Measurements from ENCODE around the gene HOXA13. TPM values are rescaled to one million over a fixed set of nuclear protein-coding genes. Genes with fewer than 3 reads are reported as not detected.

HOXA13 gene
- total RNA-seq, 3 donors from 2014 or later, result 28.0 to 54.3 (median 42.2) TPM

DNA sequence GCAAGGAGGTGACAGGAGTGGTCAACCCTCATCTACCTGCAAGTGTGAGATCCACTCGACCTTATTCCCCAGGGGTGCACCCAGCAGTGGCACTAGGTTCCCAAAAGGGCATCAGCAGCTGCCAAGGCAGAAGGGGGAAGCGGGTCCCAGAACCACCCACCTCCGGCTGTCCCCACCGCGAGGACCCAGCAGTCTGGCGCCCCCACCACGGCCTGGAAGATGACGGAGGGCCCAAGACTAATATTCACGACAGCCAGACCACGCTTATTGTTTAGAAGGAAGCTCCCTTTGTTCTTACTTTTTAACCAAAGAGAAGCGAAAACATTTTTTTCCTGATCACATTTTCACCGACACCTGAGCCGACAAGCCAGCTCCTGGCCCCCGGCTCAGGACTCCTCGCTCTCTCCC is 39.1 kb upstream of the HOXA13 start:
- no peaks in the 10 kb centered on the region for H3K9me3 ChIP-seq
- TF ChIP-seq, protein P1, sequence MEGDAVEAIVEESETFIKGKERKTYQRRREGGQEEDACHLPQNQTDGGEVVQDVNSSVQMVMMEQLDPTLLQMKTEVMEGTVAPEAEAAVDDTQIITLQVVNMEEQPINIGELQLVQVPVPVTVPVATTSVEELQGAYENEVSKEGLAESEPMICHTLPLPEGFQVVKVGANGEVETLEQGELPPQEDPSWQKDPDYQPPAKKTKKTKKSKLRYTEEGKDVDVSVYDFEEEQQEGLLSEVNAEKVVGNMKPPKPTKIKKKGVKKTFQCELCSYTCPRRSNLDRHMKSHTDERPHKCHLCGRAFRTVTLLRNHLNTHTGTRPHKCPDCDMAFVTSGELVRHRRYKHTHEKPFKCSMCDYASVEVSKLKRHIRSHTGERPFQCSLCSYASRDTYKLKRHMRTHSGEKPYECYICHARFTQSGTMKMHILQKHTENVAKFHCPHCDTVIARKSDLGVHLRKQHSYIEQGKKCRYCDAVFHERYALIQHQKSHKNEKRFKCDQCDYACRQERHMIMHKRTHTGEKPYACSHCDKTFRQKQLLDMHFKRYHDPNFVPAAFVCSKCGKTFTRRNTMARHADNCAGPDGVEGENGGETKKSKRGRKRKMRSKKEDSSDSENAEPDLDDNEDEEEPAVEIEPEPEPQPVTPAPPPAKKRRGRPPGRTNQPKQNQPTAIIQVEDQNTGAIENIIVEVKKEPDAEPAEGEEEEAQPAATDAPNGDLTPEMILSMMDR (IDR thresholded peaks at IDR 0.05), result no peak
- DNase-seq (no peak), ATAC-seq (no peak)
- H3K4me3 ChIP-seq, result no peak overlapping the region
- H3K36me3 ChIP-seq (ENCODE audit: low read depth), result no peaks in the 10 kb centered on the region
- intact Hi-C loops (cut with DNase I, micrococcal nuclease), result loop anchor here in 1 of 2 donors (10.0 kb wide), 1 partner anchor 336 kb away; no protein-coding TSS in a partner anchor
- peaks cover 31% of the 10 kb centered on the region for H3K4me1 ChIP-seq (ENCODE audit: low read depth)

DNA sequence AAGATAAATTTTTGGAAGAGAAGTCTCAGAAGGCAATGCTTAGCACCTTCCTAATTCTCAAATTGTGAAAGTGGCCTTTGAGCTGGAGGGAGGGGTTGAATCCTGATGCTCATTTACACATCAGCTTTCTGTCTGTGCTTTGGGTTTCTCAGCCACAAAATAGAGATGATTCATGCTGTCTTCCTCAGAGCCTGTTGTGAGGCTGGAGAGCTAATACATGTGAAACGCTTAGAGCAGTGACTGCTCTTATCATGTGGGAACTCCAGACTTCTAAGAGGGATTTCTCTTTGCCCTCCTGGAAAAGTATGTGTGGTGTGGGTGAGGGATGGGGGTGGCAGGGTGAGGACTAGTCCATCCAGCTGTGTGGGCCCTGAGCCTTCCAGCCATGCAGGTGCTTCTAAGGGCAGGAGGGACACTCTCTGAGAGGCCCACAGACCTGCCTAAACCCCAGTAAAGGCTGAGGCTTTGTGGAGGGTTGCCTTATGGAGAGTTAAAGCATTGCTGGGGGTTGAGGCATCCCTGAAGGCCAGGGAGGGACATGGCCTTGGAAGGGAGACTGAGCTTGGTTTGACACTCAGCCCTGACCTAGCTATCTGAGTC is 37.9 kb upstream of the HOXA13 start:
- H3K4me1 ChIP-seq (ENCODE audit: low read depth), result peaks cover 19% of the 10 kb centered on the region
- TF ChIP-seq, protein P1 (IDR thresholded peaks at IDR 0.05), result no peak

DNA sequence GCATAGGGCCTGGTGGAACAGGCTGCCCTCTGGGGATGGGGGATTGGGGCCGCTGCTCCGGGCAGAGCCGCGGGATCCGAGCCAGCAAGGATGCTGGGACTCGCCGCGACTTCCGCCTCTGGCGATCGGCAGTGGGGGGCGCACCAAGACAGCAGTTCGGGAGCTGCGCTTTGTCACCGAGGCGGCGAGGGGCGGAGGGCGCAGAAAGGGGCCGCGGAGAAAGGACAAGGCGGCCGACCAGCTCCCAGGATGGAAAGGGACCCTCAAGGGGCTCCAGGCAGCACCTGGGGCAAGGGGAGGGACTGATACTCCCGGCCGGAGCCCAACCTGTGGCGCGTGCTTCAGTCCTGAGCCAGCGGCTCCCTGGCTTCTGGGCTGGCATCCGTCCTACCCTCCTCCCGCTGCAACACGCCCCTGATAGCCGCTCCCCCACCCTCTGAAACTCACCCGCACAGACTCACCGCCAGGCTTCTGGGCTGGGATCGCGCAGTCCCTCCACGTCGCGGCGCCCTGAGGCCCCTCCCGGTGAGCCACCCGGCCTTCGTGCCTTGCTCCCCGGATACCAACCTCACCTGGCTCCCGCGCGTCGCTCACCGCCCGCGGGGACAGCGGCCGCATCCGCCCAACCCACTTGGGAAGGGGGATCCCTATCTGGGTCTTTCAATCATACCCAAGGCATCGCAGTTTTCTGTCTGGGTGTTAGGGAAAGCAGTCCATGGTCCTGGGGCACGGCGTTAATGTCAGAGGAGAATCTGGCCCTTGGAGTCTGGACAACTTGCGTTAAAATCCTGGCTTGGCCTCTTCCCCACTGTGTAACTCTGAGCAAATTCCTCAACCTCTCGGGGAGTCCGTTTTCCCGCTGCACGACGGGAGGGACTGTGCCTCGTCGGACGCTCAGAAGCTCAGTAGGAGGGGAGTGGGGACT is 35.8 kb upstream of the HOXA13 start:
- Histone ChIP-seq H3K4me3 (no peak overlapping the region), H3K36me3 (ENCODE audit: low read depth) (no peaks in the 10 kb centered on the region), H3K4me1 (ENCODE audit: low read depth) (peaks cover 14% of the 10 kb centered on the region), H3K9me3 (no peaks in the 10 kb centered on the region)
- intact Hi-C loops (cut with DNase I, micrococcal nuclease), result loop anchor here in 1 of 2 donors (10.0 kb wide), 1 partner anchor 339 kb away; no protein-coding TSS in a partner anchor
- TF ChIP-seq, protein P1 (IDR thresholded peaks at IDR 0.05), result peak; percentile 25
- DNase-seq, result peak; percentile 73 to 84 (median 79)
- ATAC-seq, result peak; percentile 88

More for the DNA sequence above, 37.9 kb upstream of the HOXA13 start:
- ATAC-seq (no peak), DNase-seq (no peak)
- Histone ChIP-seq H3K36me3 (ENCODE audit: low read depth) (no peaks in the 10 kb centered on the region), H3K9me3 (no peaks in the 10 kb centered on the region), H3K4me3 (no peak overlapping the region)
- intact Hi-C loops (cut with DNase I, micrococcal nuclease), result loop anchor here in 1 of 2 donors (10.0 kb wide), 1 partner anchor 337 kb away; no protein-coding TSS in a partner anchor

DNA sequence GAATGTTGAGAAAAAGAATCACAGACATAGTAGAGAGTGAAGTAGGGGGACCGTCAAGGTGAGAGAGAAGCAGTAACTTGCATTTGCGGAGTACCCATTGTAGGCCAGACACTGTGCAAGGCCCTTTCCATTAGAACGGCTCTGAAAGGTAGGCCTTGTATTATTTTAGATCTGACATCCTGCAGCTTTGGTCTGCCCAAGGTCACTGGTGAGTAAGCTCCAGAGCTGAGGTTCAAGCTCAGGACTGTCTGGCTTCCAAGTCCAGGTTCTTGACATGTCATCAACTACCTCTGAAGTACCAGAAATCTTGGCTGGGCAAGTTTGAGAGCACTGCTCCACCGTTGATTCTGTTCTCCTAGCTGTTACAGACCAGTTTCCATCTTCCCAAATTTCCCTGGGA is 29.6 kb upstream of the HOXA13 start:
- TF ChIP-seq, protein P1 (IDR thresholded peaks at IDR 0.05), result no peak
- H3K9me3 ChIP-seq, result no peaks in the 10 kb centered on the region
- intact Hi-C loops (cut with DNase I, micrococcal nuclease), result no loop called here
- DNase-seq (no peak), ATAC-seq (no peak)
- peaks cover 6% of the 10 kb centered on the region for H3K4me1 ChIP-seq (ENCODE audit: low read depth)
- no peaks in the 10 kb centered on the region for H3K36me3 ChIP-seq (ENCODE audit: low read depth)
- H3K4me3 ChIP-seq, result no peak overlapping the region

DNA sequence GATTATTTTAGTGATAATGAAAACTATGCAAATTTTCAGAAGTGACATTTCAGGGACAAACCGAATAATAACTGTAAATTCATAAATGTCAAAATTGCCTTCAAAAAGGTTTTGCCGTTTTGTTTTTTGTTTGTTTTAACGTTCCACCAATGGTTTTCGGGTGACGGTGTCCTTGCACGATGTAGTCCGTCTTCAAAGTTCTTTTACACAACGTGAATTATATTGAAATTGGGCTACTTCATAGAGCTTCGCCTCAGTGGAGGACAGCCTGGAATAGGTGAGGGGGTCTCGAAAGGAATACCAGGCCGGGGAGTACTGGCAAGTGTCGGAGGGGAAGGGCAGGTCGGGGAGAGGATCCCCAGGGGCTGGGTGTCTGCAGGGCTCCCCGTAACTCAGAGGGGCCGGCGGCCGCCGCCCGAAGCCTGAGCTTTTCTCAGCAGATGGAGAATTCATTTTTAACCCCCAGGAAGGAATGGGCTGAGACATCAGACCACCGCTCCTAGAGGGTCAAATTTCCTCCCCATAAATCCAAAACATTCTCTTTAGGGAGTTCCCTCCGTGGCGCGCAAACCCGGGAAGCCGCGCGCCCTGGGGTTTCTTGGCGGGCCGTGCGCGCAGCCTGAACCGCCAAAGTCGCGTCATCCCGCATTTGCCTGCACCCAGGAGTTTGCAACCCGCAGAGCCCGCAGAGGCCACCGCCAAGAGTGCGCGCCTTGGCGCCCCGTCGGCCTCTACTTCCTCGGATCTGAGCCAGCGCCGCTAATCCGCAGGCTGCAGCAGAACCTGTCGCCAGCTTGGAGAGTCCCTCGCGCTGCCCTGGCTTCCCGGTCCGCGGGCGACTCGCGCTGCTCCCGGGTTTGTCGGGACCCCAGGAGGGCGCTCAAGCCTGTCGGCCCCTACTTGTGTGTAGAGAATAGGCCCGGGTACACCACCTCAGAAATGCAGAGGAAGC is 25.4 kb upstream of the HOXA13 start:
- H3K4me3 ChIP-seq, result no peak overlapping the region
- H3K4me1 ChIP-seq (ENCODE audit: low read depth), result peaks cover 6% of the 10 kb centered on the region
- H3K9me3 ChIP-seq, result no peaks in the 10 kb centered on the region
- intact Hi-C loops (cut with DNase I, micrococcal nuclease), result no loop called here
- ATAC-seq, result peak; percentile 71
- TF ChIP-seq, protein P1 (IDR thresholded peaks at IDR 0.05), result no peak
- no peaks in the 10 kb centered on the region for H3K36me3 ChIP-seq (ENCODE audit: low read depth)
- peak in 1 of 3 donors; percentile 70 for DNase-seq

Measured in mucosa of descending colon (tissue), 3 donors.